Thyroid gland (tissue), 4 donors: ENCODE results near the gene AURKB.

ENCODE experiments used
- CTCF ChIP-seq, 6 experiments: fragments of 200-600 bp in 3 of 6; fragments of 450-650 bp in 3 of 6; sonication (generic) in 3 of 6; IDR thresholded peaks; one replicate each; pipeline ENCODE4 v1.5.1; 2016 to 2019; ENCODE audit warnings: antibody characterized with exemption in 6 of 6, mild to moderate bottlenecking in 2 of 6, inconsistent platforms in 1 of 6, moderate library complexity in 1 of 6
- POLR2A ChIP-seq, 2 donors: fragments of 450-650 bp; IDR thresholded peaks; one replicate each; pipeline ENCODE4 v1.6.1; 2017; ENCODE audit warnings: antibody characterized with exemption in 2 of 2, mild to moderate bottlenecking in 2 of 2, moderate library complexity in 1 of 2

DNA sequence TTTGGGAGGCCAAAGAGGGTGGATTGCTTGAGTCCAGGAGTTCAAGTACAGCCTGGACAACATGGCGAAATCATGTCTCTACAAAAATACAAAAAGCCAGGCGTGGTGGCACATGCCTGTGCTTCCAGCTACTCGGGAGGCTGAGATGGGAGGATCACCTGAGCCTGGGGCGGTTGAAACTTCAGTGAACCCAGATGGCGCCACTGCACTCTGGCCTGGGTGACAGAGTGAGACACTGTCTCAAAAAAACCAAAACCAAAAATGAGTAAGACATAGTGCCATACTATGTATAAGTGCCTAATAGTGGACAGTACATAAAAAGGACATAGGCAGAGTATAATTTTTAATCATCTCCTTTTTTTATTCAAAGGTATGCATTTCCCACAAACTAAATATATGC, 33.5 kb upstream of the AURKB start:
- TF ChIP-seq POLR2A (IDR thresholded peaks at IDR 0.05) (no peak), CTCF (IDR thresholded peaks at IDR 0.05) (no peak)
